Omental fat pad (tissue), 4 donors: Measurements from ENCODE around the gene STOX2. TPM values are rescaled to one million over a fixed set of nuclear protein-coding genes. Genes with fewer than 3 reads are reported as not detected.

Experiments
- ATAC-seq: fragments of 150-250 bp; one replicate; pipeline ENCODE4 v1.9.1; 2016; ENCODE audit warnings: mild to moderate bottlenecking, moderate library complexity; ENCODE audit not compliant: low FRiP score
- DNase-seq: peaks from one replicate; pipeline ENCODE4 v3.0.0-alpha.2; 2019; ENCODE audit warnings: low spot score
- CTCF ChIP-seq, 3 donors: fragments of 450-650 bp; IDR thresholded peaks; one replicate each; pipeline ENCODE4 v1.5.1; 2016 to 2017; ENCODE audit warnings: antibody characterized with exemption in 3 of 3, mild to moderate bottlenecking in 3 of 3, moderate library complexity in 2 of 3
- total RNA-seq, 4 donors: library from RNA; depleted of rRNA; stranded (reverse); fragments of >200 nt; gene quantifications; one replicate each; pipeline ENCODE4 v1.1.0, GENCODE V29; 2016

The STOX2 gene
- total RNA-seq, 4 donors from 2014 or later = 1.3 to 20.8 (median 4.7) TPM

- ATAC-seq = no peak
- TF ChIP-seq CTCF (IDR thresholded peaks at IDR 0.05) = no peak
- DNase-seq = no peak
Observed at GRCh38 chr4:183889190-183889589, 15.9 kb upstream of the STOX2 start.

GRCh38 chr4:183897193-183897592 lies 7.9 kb upstream of the STOX2 start:
- DNase-seq (no peak), ATAC-seq (no peak)
- no peak for TF ChIP-seq CTCF (IDR thresholded peaks at IDR 0.05)

GRCh38 chr4:183898456-183898855 lies 6.7 kb upstream of the STOX2 start:
- ATAC-seq (no peak), DNase-seq (no peak)
- no peak for TF ChIP-seq CTCF (IDR thresholded peaks at IDR 0.05)

- TF ChIP-seq CTCF (IDR thresholded peaks at IDR 0.05) = no peak
- DNase-seq = no peak
Observed at GRCh38 chr4:183903021-183903760, 1.9 kb upstream of the STOX2 start.

GRCh38 chr4:183905593-183906488 lies 734 bp downstream of the STOX2 start:
- DNase-seq (no peak), ATAC-seq (peak; percentile 45)
- no peak for TF ChIP-seq CTCF (IDR thresholded peaks at IDR 0.05)

More at GRCh38 chr4:183903021-183903760, 1.9 kb upstream of the STOX2 start:
- ATAC-seq = no peak

GRCh38 chr4:183906489-183906738 lies 1.3 kb downstream of the STOX2 start:
- ATAC-seq = no peak
- DNase-seq = no peak
- TF ChIP-seq CTCF (IDR thresholded peaks at IDR 0.05) = no peak
